Activated T-helper 1 cell treated with anti-CD3 and anti-CD28 coated beads, Interleukin-12 subunit alpha, Interleukin-12 subunit beta, Interleukin-2, Interleukin-4 antibody, amounts not matched to agents 30 ng/mL and 10 ng/mL and 1 ng/mL, durations not matched to agents 14 hours and 24 hours and 36 hours (primary cell): ENCODE measurements around the gene CCNY. TPM values are rescaled to one million over a fixed set of nuclear protein-coding genes. Genes with fewer than 3 reads are reported as not detected.

Experiments used
- DNase-seq: peaks from one replicate; pipeline ENCODE4 v3.0.0; 2021; ENCODE audit warnings: low spot score
- H3K27ac Mint-ChIP-seq: one replicate; pipeline ENCODE4 v1.8.0; 2021; ENCODE audit warnings: mild to moderate bottlenecking, mixed read lengths
- H3K27me3 Mint-ChIP-seq: one replicate; pipeline ENCODE4 v1.8.0; 2022; ENCODE audit warnings: mild to moderate bottlenecking, moderate library complexity, mixed read lengths; ENCODE audit not compliant: insufficient read depth
- H3K36me3 Mint-ChIP-seq: one replicate; pipeline ENCODE4 v1.8.0; 2021; ENCODE audit warnings: low read depth, mixed read lengths
- H3K4me1 Mint-ChIP-seq: one replicate; pipeline ENCODE4 v1.8.0; 2021; ENCODE audit warnings: low read depth, mixed read lengths
- H3K4me3 Mint-ChIP-seq: one replicate; pipeline ENCODE4 v1.8.0; 2021; ENCODE audit warnings: mild to moderate bottlenecking, moderate library complexity, mixed read lengths
- H3K9me3 Mint-ChIP-seq: one replicate; pipeline ENCODE4 v1.8.0; 2021; ENCODE audit warnings: mixed read lengths
- intact Hi-C: fragments of 100-400 bp; cut with micrococcal nuclease; formaldehyde crosslinking; loops from one replicate; pipeline ENCODE4 v1.15.1; 2024
- total RNA-seq: library from RNA; stranded (reverse); gene quantifications from 2 replicates; pipeline ENCODE4 v1.2.3, GENCODE V29; 2022

CCNY gene
- total RNA-seq, 1 donor from 2014 or later: 71.0 TPM

- H3K4me1 Mint-ChIP-seq: no peaks in the 10 kb centered on the region
- intact Hi-C loops: no loop called here
- H3K27ac Mint-ChIP-seq: no peak overlapping the region
- H3K36me3 Mint-ChIP-seq: peaks cover 13% of the 10 kb centered on the region
- no peak overlapping the region for H3K4me3 Mint-ChIP-seq
- no peaks in the 10 kb centered on the region for H3K27me3 Mint-ChIP-seq
- no peak for DNase-seq
- no peaks in the 10 kb centered on the region for H3K9me3 Mint-ChIP-seq
These were observed 236.3 kb downstream of the CCNY start for GRCh38 chr10:35572583-35572982.

GRCh38 chr10:35573796-35574195 is 237.5 kb downstream of the CCNY start:
- no peak overlapping the region for H3K4me3 Mint-ChIP-seq
- H3K27me3 Mint-ChIP-seq: no peaks in the 10 kb centered on the region
- intact Hi-C loops: no loop called here
- no peak for DNase-seq
- H3K36me3 Mint-ChIP-seq: peaks cover 15% of the 10 kb centered on the region
- no peak overlapping the region for H3K27ac Mint-ChIP-seq
- no peaks in the 10 kb centered on the region for H3K9me3 Mint-ChIP-seq
- H3K4me1 Mint-ChIP-seq: no peaks in the 10 kb centered on the region

DNA sequence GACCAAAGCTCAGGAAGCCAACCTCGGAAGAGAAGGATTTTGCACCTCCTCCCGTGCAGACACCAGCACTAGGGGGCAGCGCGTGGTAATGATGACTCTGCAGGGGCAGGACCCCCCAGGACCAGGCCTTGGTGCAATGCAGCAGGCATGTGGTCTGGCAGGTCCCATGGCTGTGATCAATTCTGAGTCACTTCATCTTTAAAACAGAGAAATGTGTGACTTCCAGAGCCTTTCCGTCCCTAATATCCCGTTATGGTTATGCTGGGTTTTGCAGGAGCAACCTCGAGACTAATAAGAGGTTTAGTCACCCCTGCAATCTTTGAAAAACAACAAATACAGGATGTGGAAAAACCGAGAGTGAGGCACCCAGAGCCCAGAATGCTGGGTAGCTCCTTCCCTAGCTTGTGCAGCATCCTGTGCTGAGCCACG is 238.6 kb downstream of the CCNY start:
- Mint-ChIP-seq H3K27ac (no peak overlapping the region), H3K36me3 (peaks cover 10% of the 10 kb centered on the region), H3K4me3 (no peak overlapping the region), H3K9me3 (no peaks in the 10 kb centered on the region), H3K27me3 (no peaks in the 10 kb centered on the region), H3K4me1 (no peaks in the 10 kb centered on the region)
- DNase-seq: no peak
- intact Hi-C loops: no loop called here

- Mint-ChIP-seq H3K4me1 (no peaks in the 10 kb centered on the region), H3K4me3 (no peak overlapping the region), H3K9me3 (no peaks in the 10 kb centered on the region), H3K27me3 (no peaks in the 10 kb centered on the region), H3K36me3 (peaks cover 10% of the 10 kb centered on the region), H3K27ac (no peak overlapping the region)
- no peak for DNase-seq
- intact Hi-C loops: no loop called here
These were observed 239.3 kb downstream of the CCNY start for GRCh38 chr10:35575640-35576039.

GRCh38 chr10:35576730-35577129 is 240.4 kb downstream of the CCNY start:
- Mint-ChIP-seq H3K36me3 (peaks cover 8% of the 10 kb centered on the region), H3K27me3 (no peaks in the 10 kb centered on the region), H3K9me3 (no peaks in the 10 kb centered on the region), H3K27ac (no peak overlapping the region), H3K4me1 (no peaks in the 10 kb centered on the region), H3K4me3 (no peak overlapping the region)
- no peak for DNase-seq
- intact Hi-C loops: no loop called here

GRCh38 chr10:35577926-35578617 is 241.8 kb downstream of the CCNY start:
- no peaks in the 10 kb centered on the region for H3K4me1 Mint-ChIP-seq
- no peaks in the 10 kb centered on the region for H3K9me3 Mint-ChIP-seq
- no peak overlapping the region for H3K4me3 Mint-ChIP-seq
- H3K27ac Mint-ChIP-seq: no peak overlapping the region
- H3K36me3 Mint-ChIP-seq: peaks cover 4% of the 10 kb centered on the region
- intact Hi-C loops: no loop called here
- H3K27me3 Mint-ChIP-seq: no peaks in the 10 kb centered on the region
- no peak for DNase-seq

GRCh38 chr10:35578618-35578956 is 242.3 kb downstream of the CCNY start:
- Mint-ChIP-seq H3K27ac (no peak overlapping the region), H3K27me3 (no peaks in the 10 kb centered on the region), H3K4me1 (no peaks in the 10 kb centered on the region), H3K36me3 (peaks cover 4% of the 10 kb centered on the region), H3K9me3 (no peaks in the 10 kb centered on the region), H3K4me3 (no peak overlapping the region)
- intact Hi-C loops: no loop called here
- no peak for DNase-seq

DNA sequence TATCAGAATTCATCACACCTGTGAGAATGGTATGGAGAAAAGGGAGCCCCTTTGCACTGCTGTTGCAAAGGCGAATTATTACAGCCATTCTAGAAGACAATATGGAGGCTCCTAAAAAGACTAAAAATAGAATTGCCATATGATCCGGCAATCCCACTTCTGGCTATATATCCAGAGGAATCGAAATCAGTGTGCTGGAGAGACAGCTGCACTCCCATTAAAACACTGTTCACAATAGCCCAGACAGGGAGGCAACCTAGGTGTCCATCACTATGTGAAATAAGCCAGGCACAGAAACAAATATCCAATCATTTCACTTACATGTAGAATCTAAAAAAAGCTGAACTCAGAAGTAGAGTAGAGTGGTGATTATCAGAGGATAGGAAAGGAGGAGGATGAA is 242.8 kb downstream of the CCNY start:
- no peaks in the 10 kb centered on the region for H3K4me1 Mint-ChIP-seq
- intact Hi-C loops: no loop called here
- no peak for DNase-seq

GRCh38 chr10:35579726-35580422 is 243.6 kb downstream of the CCNY start:
- Mint-ChIP-seq H3K36me3 (peaks cover 4% of the 10 kb centered on the region), H3K27me3 (no peaks in the 10 kb centered on the region), H3K4me1 (no peaks in the 10 kb centered on the region), H3K27ac (no peak overlapping the region), H3K9me3 (no peaks in the 10 kb centered on the region), H3K4me3 (no peak overlapping the region)
- intact Hi-C loops: no loop called here
- DNase-seq: no peak

More for the DNA sequence above, 242.8 kb downstream of the CCNY start:
- Mint-ChIP-seq H3K27ac (no peak overlapping the region), H3K27me3 (no peaks in the 10 kb centered on the region), H3K9me3 (no peaks in the 10 kb centered on the region), H3K4me3 (no peak overlapping the region), H3K36me3 (peaks cover 4% of the 10 kb centered on the region)

GRCh38 chr10:35580423-35580770 is 244.1 kb downstream of the CCNY start:
- Mint-ChIP-seq H3K4me1 (no peaks in the 10 kb centered on the region), H3K36me3 (peaks cover 3% of the 10 kb centered on the region), H3K4me3 (no peak overlapping the region), H3K9me3 (no peaks in the 10 kb centered on the region), H3K27ac (no peak overlapping the region), H3K27me3 (no peaks in the 10 kb centered on the region)
- DNase-seq: no peak
- intact Hi-C loops: no loop called here

DNA sequence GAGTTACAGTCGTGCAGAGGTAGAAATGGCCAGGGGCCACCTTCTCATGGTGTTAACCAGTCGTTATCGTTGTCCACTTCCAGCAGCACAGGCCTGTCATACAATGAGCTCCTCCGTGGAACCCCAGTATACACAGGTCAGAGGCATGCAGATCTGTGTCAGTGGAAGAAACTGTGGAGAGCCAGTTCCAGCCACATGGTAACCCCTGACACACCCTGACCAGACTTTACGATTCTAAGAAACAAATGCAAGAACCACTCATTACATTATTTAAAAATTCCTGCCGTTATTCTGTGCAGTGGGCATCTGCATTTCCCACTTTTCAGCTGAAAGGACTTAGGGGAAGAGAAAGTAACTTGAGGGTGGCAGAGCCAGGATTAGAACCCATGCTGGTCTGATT is 245.3 kb downstream of the CCNY start:
- peaks cover 2% of the 10 kb centered on the region for H3K36me3 Mint-ChIP-seq
- H3K4me3 Mint-ChIP-seq: no peak overlapping the region
- no peaks in the 10 kb centered on the region for H3K4me1 Mint-ChIP-seq

DNA sequence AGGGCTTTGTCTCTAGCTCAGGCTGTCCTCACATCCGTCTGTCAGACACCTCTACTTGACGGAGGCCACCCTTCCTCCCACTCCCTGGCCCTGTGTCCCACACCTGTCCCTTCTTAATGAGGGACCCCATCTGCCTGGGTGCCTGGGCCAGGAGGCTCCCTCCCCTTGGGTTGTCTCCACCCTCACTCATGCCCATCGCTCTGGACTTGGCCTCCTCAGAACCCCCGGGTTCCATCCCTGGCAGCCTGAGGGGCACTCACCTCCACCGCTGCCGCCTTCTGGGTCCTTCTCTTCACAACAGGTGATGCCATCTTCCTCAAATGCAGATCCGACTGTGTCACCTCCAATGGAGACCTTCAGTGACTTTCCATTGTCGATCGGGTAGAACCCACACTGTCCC is 248.6 kb downstream of the CCNY start:
- Mint-ChIP-seq H3K36me3 (no peaks in the 10 kb centered on the region), H3K4me3 (no peak overlapping the region)

More for the DNA sequence above, 245.3 kb downstream of the CCNY start:
- intact Hi-C loops: no loop called here
- DNase-seq: no peak
- Mint-ChIP-seq H3K9me3 (no peaks in the 10 kb centered on the region), H3K27ac (no peak overlapping the region), H3K27me3 (peaks cover 4% of the 10 kb centered on the region)

GRCh38 chr10:35585356-35585755 is 249.0 kb downstream of the CCNY start:
- Mint-ChIP-seq H3K27ac (no peak overlapping the region), H3K4me1 (no peaks in the 10 kb centered on the region), H3K4me3 (no peak overlapping the region), H3K36me3 (no peaks in the 10 kb centered on the region), H3K9me3 (no peaks in the 10 kb centered on the region), H3K27me3 (peaks cover 4% of the 10 kb centered on the region)
- DNase-seq: no peak
- intact Hi-C loops: no loop called here

More for the DNA sequence above, 248.6 kb downstream of the CCNY start:
- Mint-ChIP-seq H3K4me1 (no peaks in the 10 kb centered on the region), H3K9me3 (no peaks in the 10 kb centered on the region), H3K27me3 (peaks cover 4% of the 10 kb centered on the region), H3K27ac (no peak overlapping the region)
- intact Hi-C loops: no loop called here
- no peak for DNase-seq
